K562 (cell line): ENCODE results near the gene PIGH. TPM values are rescaled to one million over a fixed set of nuclear protein-coding genes. Genes with fewer than 3 reads are reported as not detected.

Source experiments
- ATAC-seq: fragments of 200-7000 bp; cut with Tn5 transposase; 3 replicates; pipeline ENCODE4 v1.9.1; 2020; ENCODE audit warnings: moderate library complexity
- BruUV-seq: library from RNA; stranded (reverse); fragments of 400-500 nt; replicated peaks from 2 replicates; lab custom pipeline; 2021; lab: Mats Ljungman, UMichigan
- CTCF ChIA-PET: fragments of 300-600 bp; formaldehyde crosslinking; extraction: SDS; loops from one replicate; lab custom pipeline; 2021; ENCODE audit warnings: low intra/inter-chr PET ratio; lab: Yijun Ruan, JAX
- POLR2A ChIA-PET: fragments of 300-600, 350-650 bp; sonication (Branson Sonifier 250); formaldehyde crosslinking; extraction: SDS; loops from one replicate; lab custom pipeline; 2021; ENCODE audit warnings: antibody characterized with exemption, inconsistent platforms; lab: Yijun Ruan, JAX
- DNase-seq, 4 experiments: peaks; one replicate each; pipeline versions ENCODE4 v3.0.0 to v3.0.0-alpha.2; 2011 to 2018; ENCODE audit warnings: low spot score in 3 of 4, mixed read lengths in 3 of 4; ENCODE audit errors: extremely low read depth in 1 of 4
- FAIRE-seq: peaks from 2 replicates; lab custom pipeline; 2011; peaks lifted over from hg19 to GRCh38; lab: Jason Lieb, UNC
- H2AFZ ChIP-seq: 2 replicates; pipeline ENCODE4 v1.6.0; 2011; ENCODE audit warnings: low read depth, low read length, control low read depth, inconsistent platforms
- H3K27ac ChIP-seq: fragments of 200-600 bp; 3 replicates; pipeline ENCODE4 v1.8.0; 2011; ENCODE audit warnings: low read depth, mild to moderate bottlenecking, control low read depth, inconsistent platforms, low read length, moderate library complexity, mixed read lengths; ENCODE audit errors: extremely low read depth
- H3K27me3 ChIP-seq, 2 experiments: fragments of 300-600 bp in 1 of 2; 2 replicates in 1 of 2; 3 replicates in 1 of 2; pipeline versions ENCODE4 v1.6.0 to v1.8.0; 2011; ENCODE audit warnings: inconsistent platforms in 2 of 2, low read length in 2 of 2, mild to moderate bottlenecking in 1 of 2, mixed read lengths in 1 of 2, moderate library complexity in 1 of 2; ENCODE audit not compliant: control insufficient read depth in 2 of 2, insufficient read depth in 2 of 2
- H3K36me3 ChIP-seq: fragments of 300-600 bp; 3 replicates; pipeline ENCODE4 v1.8.0; 2011; ENCODE audit warnings: mild to moderate bottlenecking, low read length, inconsistent platforms; ENCODE audit not compliant: control insufficient read depth, insufficient read depth
- H3K4me1 ChIP-seq, 2 experiments: fragments of 200-600 bp in 1 of 2; replicated peaks in 1 of 2; 2 replicates in 1 of 2; 3 replicates in 1 of 2; pipeline versions ENCODE4 v1.5.1 to v1.8.0; 2011; ENCODE audit warnings: inconsistent platforms in 2 of 2, low read length in 2 of 2, mild to moderate bottlenecking in 1 of 2, mixed read lengths in 1 of 2, moderate library complexity in 1 of 2; ENCODE audit not compliant: control insufficient read depth in 2 of 2, insufficient read depth in 2 of 2
- H3K4me2 ChIP-seq: 2 replicates; pipeline ENCODE4 v1.6.1; 2011; ENCODE audit warnings: low read length, control low read depth, inconsistent platforms, mixed read lengths; ENCODE audit not compliant: insufficient read depth
- H3K4me3 ChIP-seq: fragments of 200-600 bp; sonication (generic), shearing (Covaris generic); 2 replicates; pipeline ENCODE4 v1.5.1; 2016; ENCODE audit warnings: control low read depth, inconsistent platforms
- H3K79me2 ChIP-seq: fragments of 200-600 bp; 3 replicates; pipeline ENCODE4 v1.8.0; 2011; ENCODE audit warnings: low read length, inconsistent platforms; ENCODE audit not compliant: control insufficient read depth, insufficient read depth
- H3K9ac ChIP-seq, 2 experiments: 2 replicates each; pipeline versions ENCODE4 v1.6.0 to v1.6.1; 2011; ENCODE audit warnings: low read depth in 2 of 2, low read length in 2 of 2, control low read depth in 1 of 2, inconsistent platforms in 1 of 2, mild to moderate bottlenecking in 1 of 2, mixed read lengths in 1 of 2; ENCODE audit not compliant: insufficient read depth in 1 of 2
- H3K9me1 ChIP-seq: one replicate; pipeline ENCODE4 v1.6.0; 2011; ENCODE audit warnings: inconsistent platforms, mild to moderate bottlenecking, low read length, moderate library complexity; ENCODE audit not compliant: control insufficient read depth, insufficient read depth
- H3K9me3 ChIP-seq: replicated peaks from 2 replicates; pipeline ENCODE4 v1.5.1; 2011; ENCODE audit warnings: low read depth, low read length, inconsistent platforms; ENCODE audit not compliant: control insufficient read depth, insufficient read depth
- H4K20me1 ChIP-seq: replicated peaks from 2 replicates; pipeline ENCODE4 v1.6.1; 2011; ENCODE audit warnings: low read length, inconsistent platforms, mixed read lengths; ENCODE audit not compliant: control insufficient read depth, insufficient read depth
- GABPB2 ChIP-seq: fragments of 250-450 bp; sonication (Bioruptor Pico); conservative IDR thresholded peaks from 2 replicates; pipeline ENCODE4 v1.5.1; 2021; ENCODE audit warnings: mild to moderate bottlenecking
- GTF2A2 ChIP-seq: IDR thresholded peaks from 2 replicates; pipeline ENCODE4 v1.6.1; 2016; ENCODE audit warnings: mild to moderate bottlenecking, missing genetic modification characterization, missing compliant biosample characterization
- KLF16 ChIP-seq: IDR thresholded peaks from 2 replicates; pipeline ENCODE4 v1.6.1; 2016; ENCODE audit warnings: antibody characterized with exemption
- LARP7 ChIP-seq: fragments of 450-650 bp; IDR thresholded peaks from 2 replicates; pipeline ENCODE4 v1.6.1; 2016
- LEF1 ChIP-seq: fragments of 450-650 bp; IDR thresholded peaks from 2 replicates; pipeline ENCODE4 v1.6.1; 2016; ENCODE audit warnings: mild to moderate bottlenecking
- MEIS2 ChIP-seq: fragments of 450-650 bp; IDR thresholded peaks from 2 replicates; pipeline ENCODE4 v1.6.1; 2014; ENCODE audit warnings: mild to moderate bottlenecking; ENCODE audit not compliant: partially characterized antibody
- NCOA4 ChIP-seq: fragments of 450-650 bp; IDR thresholded peaks from 2 replicates; pipeline ENCODE4 v1.6.1; 2018; ENCODE audit warnings: mild to moderate bottlenecking; ENCODE audit not compliant: partially characterized antibody
- PURB ChIP-seq: sonication (generic); formaldehyde crosslinking; IDR thresholded peaks from 2 replicates; pipeline ENCODE4 v1.9.0; 2021; ENCODE audit warnings: low read depth, mild to moderate bottlenecking, missing genetic modification reagents
- WGBS: fragments of 100-300 bp; shearing (Covaris generic); methylation state at CpG from one replicate; pipeline ENCODE4 v1.1.6; 2016; ENCODE audit warnings: low coverage, mixed read lengths; ENCODE audit not compliant: insufficient coverage; ENCODE audit errors: missing lambda C conversion rate; 5-methylcytosine and 5-hydroxymethylcytosine counted together
- in situ Hi-C: fragments of 300-500 bp; cut with MboI; formaldehyde crosslinking; loops from 4 replicates; pipeline ENCODE4 v1.15.0; 2018; ENCODE audit warnings: inconsistent platforms, mixed read lengths
- intact Hi-C: fragments of 100-400 bp; cut with micrococcal nuclease; formaldehyde crosslinking; loops from 2 replicates; pipeline ENCODE4 v1.14.2; 2022
- polyA plus RNA-seq, 8 experiments: library from polyadenylated mRNA; depleted of rRNA in 4 of 8; stranded (reverse) in 5 of 8; unstranded in 3 of 8; fragments of >200 nt; fragmentation: Nextera tagmentation in 2 of 8; fragmentation: Illumina TruSeq in 1 of 8; extraction: Ambion mirVana in 2 of 8; extraction: Trizol in 1 of 8; gene quantifications; 2 replicates each; pipeline versions ENCODE4 v1.2.1 to v1.2.3, GENCODE V29; 2011 to 2014; ENCODE audit warnings: inconsistent platforms in 1 of 8, missing spikeins in 1 of 8
- total RNA-seq, 7 experiments: library from RNA; depleted of rRNA in 6 of 7; stranded (reverse); fragments of >200 nt in 6 of 7; fragmentation: Illumina TruSeq in 2 of 7; extraction: Trizol in 2 of 7; gene quantifications; 2 replicates each; pipeline versions ENCODE4 v1.2.1 to v1.2.3, GENCODE V29; 2011 to 2021; ENCODE audit warnings: low replicate concordance in 1 of 7
- TF ChIP-seq, protein P1 (sequence below): sonication (generic); formaldehyde crosslinking; IDR thresholded peaks from 2 replicates; pipeline ENCODE4 v1.8.1; 2023; ENCODE audit warnings: mild to moderate bottlenecking, missing genetic modification reagents
- TF ChIP-seq, protein P2 (sequence below): fragments of 450-650 bp; IDR thresholded peaks from 2 replicates; pipeline ENCODE4 v1.6.1; 2016; ENCODE audit warnings: low read depth, mild to moderate bottlenecking, moderate library complexity

The PIGH gene
- total and polyA plus RNA-seq, 9 of the 15 experiments (the other 6 are each of a cell fraction or from before 2014, with no cell fraction given): 21.1 to 53.4 (median 24.7) TPM

DNA sequence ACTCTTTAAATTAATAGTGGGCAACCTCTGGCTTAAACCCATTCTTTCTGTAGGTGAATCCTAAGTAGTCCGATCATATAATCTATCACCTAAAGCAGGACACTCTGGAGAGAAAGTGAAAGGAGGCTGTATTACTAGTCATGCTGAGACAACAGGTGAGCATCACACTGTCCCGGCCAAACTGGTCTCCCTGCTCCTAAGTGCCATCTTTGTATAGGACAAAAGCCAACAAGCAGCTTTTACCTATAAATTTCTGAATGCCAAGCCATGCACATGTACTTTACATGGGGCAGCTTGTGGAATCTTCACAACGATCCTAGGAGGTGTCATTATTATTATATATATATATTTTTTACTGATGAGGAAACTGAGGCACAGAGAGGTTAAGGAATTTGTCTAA is 48.9 kb downstream of the PIGH start (continued):
- TF ChIP-seq, protein P1, sequence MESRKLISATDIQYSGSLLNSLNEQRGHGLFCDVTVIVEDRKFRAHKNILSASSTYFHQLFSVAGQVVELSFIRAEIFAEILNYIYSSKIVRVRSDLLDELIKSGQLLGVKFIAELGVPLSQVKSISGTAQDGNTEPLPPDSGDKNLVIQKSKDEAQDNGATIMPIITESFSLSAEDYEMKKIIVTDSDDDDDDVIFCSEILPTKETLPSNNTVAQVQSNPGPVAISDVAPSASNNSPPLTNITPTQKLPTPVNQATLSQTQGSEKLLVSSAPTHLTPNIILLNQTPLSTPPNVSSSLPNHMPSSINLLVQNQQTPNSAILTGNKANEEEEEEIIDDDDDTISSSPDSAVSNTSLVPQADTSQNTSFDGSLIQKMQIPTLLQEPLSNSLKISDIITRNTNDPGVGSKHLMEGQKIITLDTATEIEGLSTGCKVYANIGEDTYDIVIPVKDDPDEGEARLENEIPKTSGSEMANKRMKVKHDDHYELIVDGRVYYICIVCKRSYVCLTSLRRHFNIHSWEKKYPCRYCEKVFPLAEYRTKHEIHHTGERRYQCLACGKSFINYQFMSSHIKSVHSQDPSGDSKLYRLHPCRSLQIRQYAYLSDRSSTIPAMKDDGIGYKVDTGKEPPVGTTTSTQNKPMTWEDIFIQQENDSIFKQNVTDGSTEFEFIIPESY: no peak
- no peak for TF ChIP-seq NCOA4
- TF ChIP-seq, all 486 proteins: peak for 0

DNA sequence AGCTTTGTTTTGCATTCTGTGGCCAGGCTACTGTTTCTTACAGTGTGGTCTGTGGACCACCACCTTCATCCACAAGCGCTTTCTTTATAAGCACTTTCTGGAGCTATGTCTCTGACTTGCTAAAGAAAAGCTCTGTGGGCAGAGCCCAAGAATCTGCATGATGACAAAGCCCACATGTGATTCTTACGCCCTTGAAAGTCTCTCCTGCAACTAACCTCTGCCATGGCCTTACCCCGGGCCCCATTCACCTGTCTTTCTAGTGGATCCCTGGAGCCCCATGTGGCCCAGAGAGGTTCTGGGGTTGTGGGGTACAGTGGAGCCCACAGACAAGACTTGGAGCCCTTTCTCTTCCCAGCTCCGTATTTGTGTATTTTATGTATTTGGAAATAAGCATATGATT is 50.3 kb downstream of the PIGH start:
- H3K4me3 ChIP-seq: no peak overlapping the region
- H3K9me3 ChIP-seq: no peaks in the 10 kb centered on the region
- intact Hi-C loops (no loop called here), in situ Hi-C loops (no loop called here)
- no peak overlapping the region for H3K27ac ChIP-seq
- ATAC-seq (no peak), DNase-seq (no peak), FAIRE-seq (no peak)
- no peaks in the 10 kb centered on the region; a peak in 1 of 5 replicates for H3K4me1 ChIP-seq
- ChIA-PET POLR2A (no interaction called here), CTCF (no interaction called here)
- H3K79me2 ChIP-seq: no peaks in the 10 kb centered on the region
- 55% methylated on average over 4 of the region's 4 CpGs for WGBS
- H2AFZ ChIP-seq: no peak overlapping the region
- no peaks in the 10 kb centered on the region for H3K36me3 ChIP-seq
- no peaks in the 10 kb centered on the region for H3K27me3 ChIP-seq
- BruUV-seq: no TSS peak
- H3K9me1 ChIP-seq: no peaks in the 10 kb centered on the region
- H3K9ac ChIP-seq: no peak overlapping the region
- TF ChIP-seq MEIS2 (no peak), GTF2A2 (tag) (no peak), GABPB2 (CRISPR knock-in tag) (no peak), PURB (CRISPR knock-in tag) (no peak), LARP7 (no peak), KLF16 (no peak), LEF1 (no peak)
- TF ChIP-seq, protein P2, sequence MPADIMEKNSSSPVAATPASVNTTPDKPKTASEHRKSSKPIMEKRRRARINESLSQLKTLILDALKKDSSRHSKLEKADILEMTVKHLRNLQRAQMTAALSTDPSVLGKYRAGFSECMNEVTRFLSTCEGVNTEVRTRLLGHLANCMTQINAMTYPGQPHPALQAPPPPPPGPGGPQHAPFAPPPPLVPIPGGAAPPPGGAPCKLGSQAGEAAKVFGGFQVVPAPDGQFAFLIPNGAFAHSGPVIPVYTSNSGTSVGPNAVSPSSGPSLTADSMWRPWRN: no peak
- H3K4me2 ChIP-seq: no peak overlapping the region
- no peaks in the 10 kb centered on the region for H4K20me1 ChIP-seq
